Ishikawa (cell line): ENCODE data around the gene PAPOLB.

Experiments
- CEBPB ChIP-seq: IDR thresholded peaks from 2 replicates; pipeline ENCODE4 v1.6.1; 2012
- CREB1 ChIP-seq: IDR thresholded peaks from 2 replicates; pipeline ENCODE4 v1.6.1; 2012; ENCODE audit warnings: low read depth
- EGR1 ChIP-seq: IDR thresholded peaks from 2 replicates; pipeline ENCODE4 v1.6.1; 2012
- EP300 ChIP-seq: IDR thresholded peaks from 2 replicates; pipeline ENCODE4 v1.6.1; 2012; ENCODE audit warnings: borderline replicate concordance
- FOXM1 ChIP-seq: IDR thresholded peaks from 2 replicates; pipeline ENCODE4 v1.6.1; 2012; ENCODE audit warnings: low read depth, borderline replicate concordance
- MAX ChIP-seq: IDR thresholded peaks from 2 replicates; pipeline ENCODE4 v1.6.1; 2012
- NFIC ChIP-seq: IDR thresholded peaks from 2 replicates; pipeline ENCODE4 v1.6.1; 2012
- RAD21 ChIP-seq: IDR thresholded peaks from 2 replicates; pipeline ENCODE4 v1.6.1; 2012; ENCODE audit warnings: low read depth
- REST ChIP-seq: IDR thresholded peaks from 2 replicates; pipeline ENCODE4 v1.6.1; 2012; ENCODE audit warnings: low read depth, mild to moderate bottlenecking
- TAF1 ChIP-seq: IDR thresholded peaks from 2 replicates; pipeline ENCODE4 v1.6.1; 2012; ENCODE audit warnings: low read depth, mild to moderate bottlenecking
- TCF12 ChIP-seq: IDR thresholded peaks from 2 replicates; pipeline ENCODE4 v1.6.1; 2012; ENCODE audit warnings: low read depth
- TEAD4 ChIP-seq: IDR thresholded peaks from 2 replicates; pipeline ENCODE4 v1.6.1; 2012
- USF1 ChIP-seq: IDR thresholded peaks from 2 replicates; pipeline ENCODE4 v1.6.1; 2012
- YY1 ChIP-seq: IDR thresholded peaks from 2 replicates; pipeline ENCODE4 v1.6.1; 2012; ENCODE audit warnings: low read depth
- ZBTB7A ChIP-seq: IDR thresholded peaks from 2 replicates; pipeline ENCODE4 v1.6.1; 2012; ENCODE audit warnings: low read depth

The PAPOLB gene

DNA sequence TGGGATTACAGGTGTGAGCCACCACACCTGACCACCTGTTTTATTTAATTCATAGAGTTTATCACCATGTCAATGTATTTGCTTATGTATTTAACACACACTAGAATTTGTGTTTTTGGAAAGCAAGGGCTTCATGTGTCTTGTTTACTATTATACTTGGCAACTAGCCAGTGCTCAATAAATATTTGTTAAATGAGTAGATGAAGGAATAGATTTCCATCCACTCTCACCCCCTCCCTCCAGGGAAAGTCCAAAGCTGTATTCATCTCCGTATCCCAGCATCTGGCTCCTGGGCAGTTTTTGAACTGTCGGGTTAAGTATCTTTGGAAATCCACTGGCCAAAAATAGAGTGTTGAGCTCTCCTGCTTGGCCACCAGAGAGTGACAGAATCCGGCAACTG, 26.3 kb upstream of the PAPOLB start:
- no peak for TF ChIP-seq EP300
- no peak for TF ChIP-seq NFIC
- TF ChIP-seq MAX: no peak
- TF ChIP-seq FOXM1: no peak
- TF ChIP-seq TEAD4: no peak
- TF ChIP-seq ZBTB7A: no peak
- no peak for TF ChIP-seq RAD21
- TF ChIP-seq CREB1: no peak
- no peak for TF ChIP-seq USF1
- TF ChIP-seq YY1: no peak
- TF ChIP-seq CEBPB: no peak
- TF ChIP-seq TCF12: no peak
- TF ChIP-seq EGR1: no peak
- TF ChIP-seq REST: no peak
- TF ChIP-seq TAF1: no peak

- no peak for TF ChIP-seq TCF12
- TF ChIP-seq EGR1: no peak
- TF ChIP-seq TEAD4: no peak
- TF ChIP-seq CEBPB: no peak
- no peak for TF ChIP-seq REST
- no peak for TF ChIP-seq NFIC
- no peak for TF ChIP-seq YY1
- no peak for TF ChIP-seq MAX
- no peak for TF ChIP-seq TAF1
- TF ChIP-seq ZBTB7A: no peak
- no peak for TF ChIP-seq USF1
- no peak for TF ChIP-seq CREB1
- no peak for TF ChIP-seq FOXM1
- TF ChIP-seq EP300: no peak
- TF ChIP-seq RAD21: no peak
Observed at GRCh38 chr7:4886671-4887070, 24.8 kb upstream of the PAPOLB start.

- TF ChIP-seq EP300 (no peak), MAX (no peak), ZBTB7A (no peak), TAF1 (no peak), CREB1 (no peak), TEAD4 (no peak), CEBPB (no peak), REST (no peak), EGR1 (no peak), TCF12 (no peak), USF1 (no peak), FOXM1 (no peak), RAD21 (no peak), YY1 (no peak), NFIC (no peak)
Observed at GRCh38 chr7:4885317-4885807, 23.5 kb upstream of the PAPOLB start.

GRCh38 chr7:4884164-4884563, 22.3 kb upstream of the PAPOLB start:
- TF ChIP-seq USF1: no peak
- TF ChIP-seq TAF1: no peak
- TF ChIP-seq CREB1: no peak
- no peak for TF ChIP-seq TCF12
- no peak for TF ChIP-seq EGR1
- no peak for TF ChIP-seq MAX
- TF ChIP-seq TEAD4: no peak
- TF ChIP-seq EP300: no peak
- no peak for TF ChIP-seq RAD21
